Lower leg skin (tissue), 3 donors: Measurements from ENCODE around the gene WT1.

Experiments used
- CTCF ChIP-seq, 3 donors: fragments of 450-650 bp; IDR thresholded peaks; one replicate each; pipeline ENCODE4 v1.5.1; 2016; ENCODE audit warnings: antibody characterized with exemption in 3 of 3, mild to moderate bottlenecking in 3 of 3, moderate library complexity in 2 of 3
- POLR2A ChIP-seq, 2 donors: fragments of 450-650 bp; IDR thresholded peaks; one replicate each; pipeline ENCODE4 v1.6.1; 2016 to 2017; ENCODE audit warnings: antibody characterized with exemption in 2 of 2, mild to moderate bottlenecking in 1 of 2, moderate library complexity in 1 of 2

GRCh38 chr11:32444186-32444585, 8.8 kb upstream of the WT1 start:
- no peak for TF ChIP-seq CTCF (IDR thresholded peaks at IDR 0.05)
- TF ChIP-seq POLR2A (IDR thresholded peaks at IDR 0.05), result no peak
